ENCODE data around the gene GAB2. TPM values are rescaled to one million over a fixed set of nuclear protein-coding genes. Genes with fewer than 3 reads are reported as not detected.

GAB2 gene
- total and polyA plus RNA-seq, 10 of the 15 experiments (the other 5 are each of a cell fraction or from before 2014, with no cell fraction given): 0.69 to 12.6 (median 3.8) TPM

- TF ChIP-seq, protein P1, sequence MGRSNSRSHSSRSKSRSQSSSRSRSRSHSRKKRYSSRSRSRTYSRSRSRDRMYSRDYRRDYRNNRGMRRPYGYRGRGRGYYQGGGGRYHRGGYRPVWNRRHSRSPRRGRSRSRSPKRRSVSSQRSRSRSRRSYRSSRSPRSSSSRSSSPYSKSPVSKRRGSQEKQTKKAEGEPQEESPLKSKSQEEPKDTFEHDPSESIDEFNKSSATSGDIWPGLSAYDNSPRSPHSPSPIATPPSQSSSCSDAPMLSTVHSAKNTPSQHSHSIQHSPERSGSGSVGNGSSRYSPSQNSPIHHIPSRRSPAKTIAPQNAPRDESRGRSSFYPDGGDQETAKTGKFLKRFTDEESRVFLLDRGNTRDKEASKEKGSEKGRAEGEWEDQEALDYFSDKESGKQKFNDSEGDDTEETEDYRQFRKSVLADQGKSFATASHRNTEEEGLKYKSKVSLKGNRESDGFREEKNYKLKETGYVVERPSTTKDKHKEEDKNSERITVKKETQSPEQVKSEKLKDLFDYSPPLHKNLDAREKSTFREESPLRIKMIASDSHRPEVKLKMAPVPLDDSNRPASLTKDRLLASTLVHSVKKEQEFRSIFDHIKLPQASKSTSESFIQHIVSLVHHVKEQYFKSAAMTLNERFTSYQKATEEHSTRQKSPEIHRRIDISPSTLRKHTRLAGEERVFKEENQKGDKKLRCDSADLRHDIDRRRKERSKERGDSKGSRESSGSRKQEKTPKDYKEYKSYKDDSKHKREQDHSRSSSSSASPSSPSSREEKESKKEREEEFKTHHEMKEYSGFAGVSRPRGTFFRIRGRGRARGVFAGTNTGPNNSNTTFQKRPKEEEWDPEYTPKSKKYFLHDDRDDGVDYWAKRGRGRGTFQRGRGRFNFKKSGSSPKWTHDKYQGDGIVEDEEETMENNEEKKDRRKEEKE (IDR thresholded peaks at IDR 0.05): no peak
- no peak for TF ChIP-seq NFIC (IDR thresholded peaks at IDR 0.05; ENCODE audit: low read depth, low read length)
- TF ChIP-seq ESRRA (IDR thresholded peaks at IDR 0.05; ENCODE audit: low read length): no peak
- TF ChIP-seq TCF3 (IDR thresholded peaks at IDR 0.05; ENCODE audit: borderline replicate concordance, insufficient read depth, low read depth, low read length): no peak
- no peak for TF ChIP-seq TAF1 (IDR thresholded peaks at IDR 0.05; ENCODE audit: borderline replicate concordance, low read depth, low read length)
- no peak for TF ChIP-seq MYB (IDR thresholded peaks at IDR 0.05; ENCODE audit: borderline replicate concordance, low read depth, low read length)
- no peak for TF ChIP-seq PAX5 (IDR thresholded peaks at IDR 0.05; ENCODE audit: borderline replicate concordance, low read depth, low read length)
- TF ChIP-seq, protein P2, sequence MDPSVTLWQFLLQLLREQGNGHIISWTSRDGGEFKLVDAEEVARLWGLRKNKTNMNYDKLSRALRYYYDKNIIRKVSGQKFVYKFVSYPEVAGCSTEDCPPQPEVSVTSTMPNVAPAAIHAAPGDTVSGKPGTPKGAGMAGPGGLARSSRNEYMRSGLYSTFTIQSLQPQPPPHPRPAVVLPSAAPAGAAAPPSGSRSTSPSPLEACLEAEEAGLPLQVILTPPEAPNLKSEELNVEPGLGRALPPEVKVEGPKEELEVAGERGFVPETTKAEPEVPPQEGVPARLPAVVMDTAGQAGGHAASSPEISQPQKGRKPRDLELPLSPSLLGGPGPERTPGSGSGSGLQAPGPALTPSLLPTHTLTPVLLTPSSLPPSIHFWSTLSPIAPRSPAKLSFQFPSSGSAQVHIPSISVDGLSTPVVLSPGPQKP (IDR thresholded peaks at IDR 0.05; ENCODE audit: low read depth, low read length): no peak
- no peak for TF ChIP-seq ATF3 (IDR thresholded peaks at IDR 0.05; ENCODE audit: borderline replicate concordance, extremely low read depth, low read depth, low read length)
- TF ChIP-seq BHLHE40 (IDR thresholded peaks at IDR 0.05; ENCODE audit: borderline replicate concordance in 1 of 2, low read depth in 2 of 2, low read length in 1 of 2): no peak
- no peak for TF ChIP-seq NKRF (conservative IDR thresholded peaks at IDR 0.05)
- TF ChIP-seq E2F8 (IDR thresholded peaks at IDR 0.05; ENCODE audit: low read depth, partially characterized antibody): no peak
- TF ChIP-seq NFYB (IDR thresholded peaks at IDR 0.05; ENCODE audit: insufficient read depth, low read depth, low read length): no peak
- no peak for TF ChIP-seq CBFB (IDR thresholded peaks at IDR 0.05; ENCODE audit: low read depth)
- no peaks in the 10 kb centered on the region for H3K36me3 ChIP-seq (ENCODE audit: control insufficient read depth in 2 of 2, insufficient read depth in 2 of 2, low read length in 1 of 2)
- 88% methylated on average over 8 of the region's 8 CpGs for WGBS (ENCODE audit: insufficient coverage, insufficient replicate concordance, low lambda C conversion rate, missing lambda C conversion rate)
- H3K9me3 ChIP-seq (replicated peaks; ENCODE audit: control insufficient read depth, insufficient read depth, low read length): no peaks in the 10 kb centered on the region
- intact Hi-C loops (cut with micrococcal nuclease; ENCODE audit: unreplicated experiment): no loop called here
- H3K27ac ChIP-seq (ENCODE audit: control insufficient read depth, insufficient read depth): no peak overlapping the region
- ChIA-PET CTCF (no interaction called here), SMC1A (ENCODE audit: uncharacterized antibody, unreplicated experiment) (interaction anchor here (0.6 to 0.9 kb wide), 2 partner anchors 58 to 101 kb away, joined by 3 read pairs; no protein-coding TSS in a partner anchor), RAD21 (ENCODE audit: unreplicated experiment) (no interaction called here), POLR2A (no interaction called here)
- in situ Hi-C loops (cut with MboI): no loop called here
- no peaks in the 10 kb centered on the region for H3K27me3 ChIP-seq (replicated peaks in 1 of 2; ENCODE audit: control insufficient read depth in 2 of 2, insufficient read depth in 2 of 2, low read length in 1 of 2)
- H3K4me2 ChIP-seq (ENCODE audit: control insufficient read depth, insufficient read depth): no peak overlapping the region
- ATAC-seq (no peak), FAIRE-seq (no peak), DNase-seq (ENCODE audit: low read depth, low spot score) (no peak)
- H3K9ac ChIP-seq (ENCODE audit: control insufficient read depth, insufficient read depth, low read length): no peak overlapping the region
- BruUV-seq (replicated peaks): no TSS peak
- H4K20me1 ChIP-seq (ENCODE audit: control insufficient read depth, insufficient read depth): no peaks in the 10 kb centered on the region
- H3K4me3 ChIP-seq: no peak overlapping the region
- no peak overlapping the region for H2AFZ ChIP-seq (ENCODE audit: control insufficient read depth, low read depth, low read length)
- H3K79me2 ChIP-seq (ENCODE audit: control insufficient read depth, insufficient read depth, low read length): no peaks in the 10 kb centered on the region
- H3K4me1 ChIP-seq (ENCODE audit: control insufficient read depth, insufficient read depth, low read length): no peaks in the 10 kb centered on the region
Observed at GRCh38 chr11:78250099-78250498, 167.5 kb downstream of the GAB2 start.
